Fibroblast of lung (primary cell): ENCODE results near the gene ARHGAP6.

Source experiments
- EZH2 ChIP-seq: IDR thresholded peaks from 2 replicates; pipeline ENCODE4 v1.5.1; 2012; ENCODE audit warnings: low read length, control low read depth, mild to moderate bottlenecking; ENCODE audit errors: missing control alignments
- TF ChIP-seq, protein P1 (sequence below), 2 donors: IDR thresholded peaks in 1 of 2; conservative IDR thresholded peaks in 1 of 2; 1 replicate in 1 of 2; 2 replicates in 1 of 2; pipeline ENCODE4 v1.5.1; 2011 to 2012; ENCODE audit warnings: low read length in 2 of 2, control low read depth in 1 of 2, inconsistent platforms in 1 of 2, low read depth in 1 of 2, mild to moderate bottlenecking in 1 of 2

DNA sequence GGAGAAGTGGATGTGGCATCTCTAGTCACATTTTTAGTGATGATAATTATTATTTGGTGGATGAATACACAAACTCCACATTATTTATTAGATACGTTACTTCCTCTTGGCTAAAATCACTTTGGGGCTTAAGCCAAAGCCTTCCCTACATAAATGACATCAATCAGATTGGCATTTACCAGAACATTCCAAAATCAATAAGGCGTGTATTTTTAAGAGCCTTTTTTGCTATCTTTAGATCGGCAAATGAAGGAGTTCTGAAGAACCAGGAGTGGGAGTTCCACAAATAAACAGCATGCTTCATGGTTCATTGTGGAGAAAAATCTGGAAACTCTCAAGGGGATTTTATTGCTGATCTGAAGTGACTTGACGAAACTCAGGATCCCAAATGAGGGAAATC, 282.8 kb downstream of the ARHGAP6 start:
- TF ChIP-seq, protein P1, sequence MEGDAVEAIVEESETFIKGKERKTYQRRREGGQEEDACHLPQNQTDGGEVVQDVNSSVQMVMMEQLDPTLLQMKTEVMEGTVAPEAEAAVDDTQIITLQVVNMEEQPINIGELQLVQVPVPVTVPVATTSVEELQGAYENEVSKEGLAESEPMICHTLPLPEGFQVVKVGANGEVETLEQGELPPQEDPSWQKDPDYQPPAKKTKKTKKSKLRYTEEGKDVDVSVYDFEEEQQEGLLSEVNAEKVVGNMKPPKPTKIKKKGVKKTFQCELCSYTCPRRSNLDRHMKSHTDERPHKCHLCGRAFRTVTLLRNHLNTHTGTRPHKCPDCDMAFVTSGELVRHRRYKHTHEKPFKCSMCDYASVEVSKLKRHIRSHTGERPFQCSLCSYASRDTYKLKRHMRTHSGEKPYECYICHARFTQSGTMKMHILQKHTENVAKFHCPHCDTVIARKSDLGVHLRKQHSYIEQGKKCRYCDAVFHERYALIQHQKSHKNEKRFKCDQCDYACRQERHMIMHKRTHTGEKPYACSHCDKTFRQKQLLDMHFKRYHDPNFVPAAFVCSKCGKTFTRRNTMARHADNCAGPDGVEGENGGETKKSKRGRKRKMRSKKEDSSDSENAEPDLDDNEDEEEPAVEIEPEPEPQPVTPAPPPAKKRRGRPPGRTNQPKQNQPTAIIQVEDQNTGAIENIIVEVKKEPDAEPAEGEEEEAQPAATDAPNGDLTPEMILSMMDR (conservative IDR thresholded peaks at IDR 0.05 in 1 of 2, IDR thresholded peaks at IDR 0.05 in 1 of 2; ENCODE audit: low read depth in 1 of 2, low read length in 2 of 2): no peak
- TF ChIP-seq EZH2: no peak
